Fibroblast of lung (primary cell): ENCODE measurements around the gene SBSN. TPM values are rescaled to one million over a fixed set of nuclear protein-coding genes. Genes with fewer than 3 reads are reported as not detected.

Source experiments
- DNase-seq, 2 donors: peaks; one replicate each; pipeline versions ENCODE4 v3.0.0 to v3.0.0-alpha.2; 2010; ENCODE audit warnings: low read depth in 2 of 2
- H2AFZ ChIP-seq: 2 replicates; pipeline ENCODE4 v1.5.1; 2012; ENCODE audit warnings: low read length, control low read depth, inconsistent platforms
- H3K27ac ChIP-seq: 2 replicates; pipeline ENCODE4 v1.5.1; 2011; ENCODE audit warnings: low read length, control low read depth; ENCODE audit not compliant: insufficient read depth
- H3K27me3 ChIP-seq: 2 replicates; pipeline ENCODE4 v1.5.1; 2011; ENCODE audit warnings: mild to moderate bottlenecking, low read length; ENCODE audit not compliant: control insufficient read depth, insufficient read depth
- H3K36me3 ChIP-seq: 2 replicates; pipeline ENCODE4 v1.5.1; 2011; ENCODE audit warnings: low read length; ENCODE audit not compliant: control insufficient read depth, insufficient read depth
- H3K4me1 ChIP-seq: 2 replicates; pipeline ENCODE4 v1.5.1; 2011; ENCODE audit warnings: low read length; ENCODE audit not compliant: control insufficient read depth, insufficient read depth; ENCODE audit errors: extremely low read depth
- H3K4me2 ChIP-seq: 2 replicates; pipeline ENCODE4 v1.5.1; 2011; ENCODE audit warnings: low read length, control low read depth; ENCODE audit not compliant: insufficient read depth; ENCODE audit errors: extremely low read depth
- H3K4me3 ChIP-seq, 4 experiments: fragments of 200-600 bp in 1 of 4; sonication (generic) in 1 of 4; replicated peaks in 1 of 4; 2 replicates each; pipeline ENCODE4 v1.5.1; 2011 to 2016; ENCODE audit warnings: low read length in 4 of 4, low read depth in 3 of 4, mild to moderate bottlenecking in 3 of 4, control low read depth in 2 of 4, inconsistent platforms in 1 of 4, mixed read lengths in 1 of 4; ENCODE audit not compliant: insufficient read depth in 1 of 4; ENCODE audit errors: control extremely low read depth in 1 of 4
- H3K79me2 ChIP-seq: 2 replicates; pipeline ENCODE4 v1.5.1; 2012; ENCODE audit warnings: mild to moderate bottlenecking, low read length, inconsistent platforms; ENCODE audit not compliant: control insufficient read depth, insufficient read depth
- H3K9ac ChIP-seq: 2 replicates; pipeline ENCODE4 v1.5.1; 2011; ENCODE audit warnings: mild to moderate bottlenecking, low read length, control low read depth; ENCODE audit not compliant: insufficient read depth
- H3K9me3 ChIP-seq: 2 replicates; pipeline ENCODE4 v1.5.1; 2012; ENCODE audit warnings: low read depth, low read length; ENCODE audit not compliant: control insufficient read depth, insufficient read depth
- H4K20me1 ChIP-seq: 2 replicates; pipeline ENCODE4 v1.5.1; 2011; ENCODE audit warnings: low read length; ENCODE audit not compliant: control insufficient read depth, insufficient read depth; ENCODE audit errors: extremely low read depth
- CTCF ChIP-seq, 2 donors: IDR thresholded peaks in 1 of 2; conservative IDR thresholded peaks in 1 of 2; 1 replicate in 1 of 2; 2 replicates in 1 of 2; pipeline ENCODE4 v1.5.1; 2011 to 2012; ENCODE audit warnings: low read length in 2 of 2, control low read depth in 1 of 2, inconsistent platforms in 1 of 2, low read depth in 1 of 2, mild to moderate bottlenecking in 1 of 2
- EZH2 ChIP-seq: IDR thresholded peaks from 2 replicates; pipeline ENCODE4 v1.5.1; 2012; ENCODE audit warnings: low read length, control low read depth, mild to moderate bottlenecking; ENCODE audit errors: missing control alignments
- polyA plus RNA-seq, 2 donors: library from polyadenylated mRNA; depleted of rRNA in 1 of 2; stranded (reverse) in 1 of 2; unstranded in 1 of 2; fragments of >200 nt; gene quantifications; 2 replicates each; pipeline ENCODE4 v1.2.1, GENCODE V29; 2011 to 2012; ENCODE audit warnings: missing spikeins in 1 of 2
- total RNA-seq: library from RNA; depleted of rRNA; stranded (reverse); fragments of >200 nt; gene quantifications from 2 replicates; pipeline ENCODE4 v1.2.1, GENCODE V29; 2014

SBSN gene
- total and polyA plus RNA-seq, 2 donors (not counting 1 experiment from before 2014, with no cell fraction given), result 1.6 to 4.1 TPM

GRCh38 chr19:35500611-35501010 lies 27.5 kb downstream of the SBSN start:
- Histone ChIP-seq H3K9ac (no peak overlapping the region), H4K20me1 (no peaks in the 10 kb centered on the region), H3K4me1 (no peaks in the 10 kb centered on the region), H3K27ac (no peak overlapping the region), H3K4me2 (no peak overlapping the region), H2AFZ (no peak overlapping the region), H3K79me2 (no peaks in the 10 kb centered on the region), H3K27me3 (peaks cover 8% of the 10 kb centered on the region), H3K36me3 (no peaks in the 10 kb centered on the region), H3K9me3 (no peaks in the 10 kb centered on the region), H3K4me3 (no peak overlapping the region)
- no peak for DNase-seq
- TF ChIP-seq EZH2 (no peak), CTCF (conservative IDR thresholded peaks at IDR 0.05 in 1 of 2, IDR thresholded peaks at IDR 0.05 in 1 of 2; ENCODE audit: low read depth in 1 of 2, low read length in 2 of 2) (no peak)

- Histone ChIP-seq H3K79me2 (no peaks in the 10 kb centered on the region), H3K4me1 (no peaks in the 10 kb centered on the region), H4K20me1 (no peaks in the 10 kb centered on the region), H3K27me3 (peaks cover 2% of the 10 kb centered on the region), H3K9me3 (no peaks in the 10 kb centered on the region), H3K27ac (no peak overlapping the region), H3K36me3 (no peaks in the 10 kb centered on the region), H3K4me2 (no peak overlapping the region), H2AFZ (no peak overlapping the region), H3K9ac (no peak overlapping the region), H3K4me3 (no peak overlapping the region)
- no peak for TF ChIP-seq EZH2
- no peak for TF ChIP-seq CTCF (conservative IDR thresholded peaks at IDR 0.05 in 1 of 2, IDR thresholded peaks at IDR 0.05 in 1 of 2; ENCODE audit: low read depth in 1 of 2, low read length in 2 of 2)
- no peak for DNase-seq
Measured at GRCh38 chr19:35498984-35499527, 29.1 kb downstream of the SBSN start.

- Histone ChIP-seq H3K9ac (no peak overlapping the region), H3K4me2 (no peak overlapping the region), H3K4me3 (no peak overlapping the region), H3K27me3 (no peaks in the 10 kb centered on the region), H2AFZ (no peak overlapping the region), H3K79me2 (no peaks in the 10 kb centered on the region), H3K27ac (no peak overlapping the region), H4K20me1 (no peaks in the 10 kb centered on the region), H3K36me3 (no peaks in the 10 kb centered on the region), H3K4me1 (no peaks in the 10 kb centered on the region), H3K9me3 (no peaks in the 10 kb centered on the region)
- no peak for TF ChIP-seq EZH2
- no peak for TF ChIP-seq CTCF (conservative IDR thresholded peaks at IDR 0.05 in 1 of 2, IDR thresholded peaks at IDR 0.05 in 1 of 2; ENCODE audit: low read depth in 1 of 2, low read length in 2 of 2)
- no peak for DNase-seq
Measured at GRCh38 chr19:35498220-35498619, 29.9 kb downstream of the SBSN start.
